SK-N-SH (cell line): ENCODE results near the gene RASGEF1C. TPM values are rescaled to one million over a fixed set of nuclear protein-coding genes. Genes with fewer than 3 reads are reported as not detected.

ENCODE experiments used
- CTCF ChIA-PET: fragments of 300-600, 350-600 bp; formaldehyde crosslinking; extraction: SDS; loops from one replicate; lab custom pipeline; 2021; lab: Yijun Ruan, JAX
- POLR2A ChIA-PET: fragments of 350-600 bp; sonication (Branson Sonifier 250); formaldehyde crosslinking; extraction: SDS; loops from one replicate; lab custom pipeline; 2020; ENCODE audit warnings: antibody characterized with exemption, inconsistent platforms; lab: Yijun Ruan, JAX
- DNase-seq: peaks from one replicate; pipeline ENCODE4 v3.0.0; 2012
- H2AFZ ChIP-seq: fragments of 200-600 bp; sonication (generic); 2 replicates; pipeline ENCODE4 v1.8.1; 2016; ENCODE audit warnings: antibody characterized with exemption, mild to moderate bottlenecking, low read depth
- H3F3A ChIP-seq: fragments of 200-600 bp; sonication (generic); replicated peaks from 2 replicates; pipeline ENCODE3; 2016; ENCODE audit warnings: antibody characterized with exemption, mild to moderate bottlenecking; ENCODE audit not compliant: insufficient read depth
- H3K27ac ChIP-seq, 2 experiments: fragments of 200-500 bp in 1 of 2; fragments of 200-600 bp in 1 of 2; sonication (Bioruptor generic) in 1 of 2; sonication (generic), shearing (Covaris generic) in 1 of 2; 2 replicates each; pipeline versions ENCODE4 v1.5.1 to v1.6.1; 2014 to 2016; ENCODE audit warnings: low read depth in 2 of 2, inconsistent platforms in 1 of 2, low read length in 1 of 2, mild to moderate bottlenecking in 1 of 2, mixed read lengths in 1 of 2
- H3K27me3 ChIP-seq: fragments of 200-600 bp; sonication (generic), shearing (Covaris generic); 2 replicates; pipeline ENCODE4 v1.6.1; 2016; ENCODE audit warnings: mixed run types; ENCODE audit not compliant: insufficient read depth
- H3K36me3 ChIP-seq, 2 experiments: fragments of 200-500 bp in 1 of 2; fragments of 200-600 bp in 1 of 2; sonication (Bioruptor generic) in 1 of 2; sonication (generic) in 1 of 2; replicated peaks in 1 of 2; 2 replicates each; pipeline versions ENCODE3 to v1.5.1; 2014 to 2016; ENCODE audit warnings: low read length in 1 of 2, mild to moderate bottlenecking in 1 of 2; ENCODE audit not compliant: insufficient read depth in 2 of 2, control insufficient read depth in 1 of 2
- H3K4me1 ChIP-seq, 2 experiments: fragments of 200-500 bp in 1 of 2; fragments of 200-600 bp in 1 of 2; sonication (Bioruptor generic) in 1 of 2; sonication (generic), shearing (Covaris generic) in 1 of 2; 2 replicates each; pipeline versions ENCODE4 v1.5.1 to v1.6.1; 2014 to 2016; ENCODE audit warnings: low read depth in 1 of 2, low read length in 1 of 2, mixed run types in 1 of 2; ENCODE audit not compliant: insufficient read depth in 2 of 2, control insufficient read depth in 1 of 2
- H3K4me2 ChIP-seq: fragments of 200-600 bp; sonication (generic), shearing (Covaris generic); 2 replicates; pipeline ENCODE4 v1.6.1; 2017; ENCODE audit warnings: mixed run types
- H3K4me3 ChIP-seq, 2 experiments: fragments of 200-500 bp in 1 of 2; fragments of 200-600 bp in 1 of 2; sonication (Bioruptor generic) in 1 of 2; sonication (generic), shearing (Covaris generic) in 1 of 2; 2 replicates each; pipeline versions ENCODE4 v1.5.1 to v1.8.1; 2014 to 2016; ENCODE audit warnings: low read depth in 2 of 2, inconsistent platforms in 1 of 2, low read length in 1 of 2, mild to moderate bottlenecking in 1 of 2, mixed read lengths in 1 of 2, moderate library complexity in 1 of 2
- H3K79me2 ChIP-seq: fragments of 200-600 bp; sonication (generic); 2 replicates; pipeline ENCODE4 v1.8.1; 2017; ENCODE audit warnings: mild to moderate bottlenecking; ENCODE audit not compliant: insufficient read depth
- H3K9ac ChIP-seq: fragments of 200-600 bp; sonication (generic); 2 replicates; pipeline ENCODE4 v1.6.1; 2017; ENCODE audit warnings: mixed run types
- H3K9me2 ChIP-seq: fragments of 200-600 bp; sonication (generic); 2 replicates; pipeline ENCODE4 v1.6.1; 2017; ENCODE audit warnings: mixed run types
- H3K9me3 ChIP-seq: fragments of 200-600 bp; sonication (generic); 2 replicates; pipeline ENCODE4 v1.6.1; 2017; ENCODE audit warnings: mixed run types, mild to moderate bottlenecking, moderate library complexity
- H4K20me1 ChIP-seq: fragments of 200-600 bp; sonication (generic); 2 replicates; pipeline ENCODE4 v1.6.1; 2017; ENCODE audit warnings: mild to moderate bottlenecking, mixed run types; ENCODE audit not compliant: insufficient read depth
- EP300 ChIP-seq, 2 experiments: IDR thresholded peaks; 2 replicates each; pipeline versions ENCODE4 v1.4.0 to v1.6.1; 2012; ENCODE audit warnings: borderline replicate concordance in 1 of 2, low read depth in 1 of 2, low read length in 1 of 2
- EZH2phosphoT487 ChIP-seq: fragments of 200-600 bp; sonication (generic); IDR thresholded peaks from 2 replicates; pipeline ENCODE4 v1.6.1; 2017; ENCODE audit warnings: low read depth, mixed run types, mild to moderate bottlenecking, antibody characterized with exemption, moderate library complexity, borderline replicate concordance
- MAX ChIP-seq: IDR thresholded peaks from 2 replicates; pipeline ENCODE4 v1.4.0; 2012; ENCODE audit warnings: low read depth
- RCOR1 ChIP-seq: fragments of 150-350 bp; IDR thresholded peaks from 2 replicates; pipeline ENCODE4 v1.6.1; 2017; ENCODE audit warnings: antibody characterized with exemption, low read length
- RXRA ChIP-seq: IDR thresholded peaks from 2 replicates; pipeline ENCODE4 v1.4.0; 2012; ENCODE audit warnings: low read depth, mild to moderate bottlenecking, borderline replicate concordance
- TCF12 ChIP-seq: IDR thresholded peaks from 2 replicates; pipeline ENCODE4 v1.4.0; 2012
- TEAD4 ChIP-seq: IDR thresholded peaks from 2 replicates; pipeline ENCODE4 v1.4.0; 2012; ENCODE audit warnings: mild to moderate bottlenecking, borderline replicate concordance; ENCODE audit not compliant: insufficient read depth
- WGBS: methylation state at CpG from one replicate; pipeline ENCODE4 v1.1.6; 2017; ENCODE audit warnings: low lambda C conversion rate; 5-methylcytosine and 5-hydroxymethylcytosine counted together
- polyA plus RNA-seq, 3 experiments: library from polyadenylated mRNA; depleted of rRNA; stranded (reverse); fragments of >200 nt; gene quantifications; 2 replicates each; pipeline ENCODE4 v1.2.3, GENCODE V29; 2012
- TF ChIP-seq, protein P1 (sequence below): IDR thresholded peaks from 2 replicates; pipeline ENCODE4; 2012

RASGEF1C gene
- polyA plus RNA-seq, 1 of the 3 experiments (the other 2 are of a cell fraction): not detected

DNA sequence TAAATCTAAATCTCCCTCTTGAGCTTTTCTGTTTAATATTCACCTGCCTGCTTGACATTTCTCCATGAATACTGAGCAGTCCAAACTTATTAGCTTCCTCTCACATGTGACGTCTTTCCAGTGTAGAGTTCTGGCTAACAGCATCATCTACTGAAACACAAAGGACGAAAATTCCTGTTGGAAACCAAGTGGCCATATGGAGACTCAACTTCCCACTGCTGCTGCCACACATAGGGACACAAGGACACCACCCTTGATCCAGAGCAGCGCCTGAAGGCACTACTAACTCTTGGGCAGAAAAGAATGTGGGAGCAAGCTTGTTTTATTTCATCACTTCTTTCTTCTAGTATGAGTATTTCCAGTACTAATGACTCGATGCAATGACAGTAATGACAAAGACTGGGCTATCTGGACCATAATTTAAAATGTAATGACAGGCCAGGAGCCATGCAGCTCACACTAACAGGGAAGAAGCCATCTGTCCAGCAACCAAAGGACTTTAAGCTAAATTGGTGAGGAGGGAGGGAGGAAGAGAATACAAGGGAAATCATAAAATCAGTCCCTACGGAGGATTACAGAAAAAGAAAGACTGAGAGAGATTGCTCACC lies 156.7 kb downstream of the RASGEF1C start:
- H3K4me1 ChIP-seq: peaks cover 7 to 15% of the 10 kb centered on the region in 2 experiments; a peak in 2 of 4 replicates
- no peaks in the 10 kb centered on the region for H3F3A ChIP-seq
- H3K4me3 ChIP-seq: no peak overlapping the region
- H3K9me2 ChIP-seq: no peaks in the 10 kb centered on the region
- TF ChIP-seq MAX: no peak
- TF ChIP-seq TEAD4: no peak
- no peak for TF ChIP-seq EZH2phosphoT487
- no peak for TF ChIP-seq RCOR1
- TF ChIP-seq, protein P1, sequence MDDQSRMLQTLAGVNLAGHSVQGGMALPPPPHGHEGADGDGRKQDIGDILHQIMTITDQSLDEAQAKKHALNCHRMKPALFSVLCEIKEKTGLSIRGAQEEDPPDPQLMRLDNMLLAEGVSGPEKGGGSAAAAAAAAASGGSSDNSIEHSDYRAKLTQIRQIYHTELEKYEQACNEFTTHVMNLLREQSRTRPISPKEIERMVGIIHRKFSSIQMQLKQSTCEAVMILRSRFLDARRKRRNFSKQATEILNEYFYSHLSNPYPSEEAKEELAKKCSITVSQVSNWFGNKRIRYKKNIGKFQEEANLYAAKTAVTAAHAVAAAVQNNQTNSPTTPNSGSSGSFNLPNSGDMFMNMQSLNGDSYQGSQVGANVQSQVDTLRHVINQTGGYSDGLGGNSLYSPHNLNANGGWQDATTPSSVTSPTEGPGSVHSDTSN: no peak
- TF ChIP-seq RXRA: no peak
- no peak for TF ChIP-seq EP300 (IDR thresholded peaks at IDR 0.05; ENCODE audit: borderline replicate concordance in 1 of 2, low read depth in 1 of 2, low read length in 1 of 2)
- TF ChIP-seq TCF12: no peak
- no peak overlapping the region for H2AFZ ChIP-seq
- H3K9me3 ChIP-seq: no peaks in the 10 kb centered on the region
- no peaks in the 10 kb centered on the region for H3K27me3 ChIP-seq
- ChIA-PET POLR2A (no interaction called here), CTCF (no interaction called here)
- H3K4me2 ChIP-seq: no peak overlapping the region
- H3K36me3 ChIP-seq: peaks cover 0 to 5% of the 10 kb centered on the region in 2 experiments
- 96% methylated on average over 5 of the region's 5 CpGs for whole genome bisulfite sequencing
- peaks cover 67% of the 10 kb centered on the region for H3K79me2 ChIP-seq
- DNase-seq: no peak
- H3K9ac ChIP-seq: no peak overlapping the region
- no peak overlapping the region for H3K27ac ChIP-seq
- peaks cover 10% of the 10 kb centered on the region; the same call in 1 of the 2 replicates for H4K20me1 ChIP-seq

Other genes with a start within 250 kb of the RASGEF1C start
- 41.4 and 49.6 TPM in 2 replicates for gene RNF130, start 137.5 kb downstream of the RASGEF1C start, polyA plus RNA-seq (2012; rRNA removed)
- 23.9 and 26.2 TPM in 2 replicates for gene MAPK9, start 82.9 kb upstream of the RASGEF1C start, polyA plus RNA-seq (2012; rRNA removed)
- 8.1 and 8.9 TPM in 2 replicates for gene GFPT2, start 144.1 kb upstream of the RASGEF1C start, polyA plus RNA-seq (2012; rRNA removed)